ENCODE data around the gene SFR1.
A peak's percentile ranks its signal among the peaks of the same experiment; 100 is the strongest.

Gene SFR1

DNA sequence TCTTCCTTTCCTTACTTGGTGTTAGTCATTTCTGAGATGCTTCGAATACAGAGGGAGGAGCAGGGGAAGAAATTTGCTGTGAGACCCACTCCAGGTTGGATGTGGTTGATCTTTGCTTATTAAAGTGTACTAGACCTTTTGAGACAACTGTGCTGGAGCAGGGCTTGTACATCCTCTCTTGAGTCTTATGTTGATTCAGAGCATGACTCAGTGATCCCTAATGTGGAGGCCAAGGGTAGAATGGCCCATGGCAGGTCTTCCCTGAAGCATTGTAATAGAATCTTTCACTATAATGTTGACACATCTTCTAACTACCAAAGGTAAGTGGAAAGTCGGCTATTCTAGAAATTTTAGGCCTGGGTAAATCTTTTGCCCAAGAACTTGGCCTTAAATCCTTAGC is 17.0 kb upstream of the SFR1 start:
- DNase-seq (ENCODE audit: low spot score): no peak

GRCh38 chr10:104109908-104110662 is 11.9 kb upstream of the SFR1 start:
- DNase-seq (ENCODE audit: low spot score): no peak

GRCh38 chr10:104113376-104113956 is 8.5 kb upstream of the SFR1 start:
- no peak for DNase-seq (ENCODE audit: low spot score)

DNA sequence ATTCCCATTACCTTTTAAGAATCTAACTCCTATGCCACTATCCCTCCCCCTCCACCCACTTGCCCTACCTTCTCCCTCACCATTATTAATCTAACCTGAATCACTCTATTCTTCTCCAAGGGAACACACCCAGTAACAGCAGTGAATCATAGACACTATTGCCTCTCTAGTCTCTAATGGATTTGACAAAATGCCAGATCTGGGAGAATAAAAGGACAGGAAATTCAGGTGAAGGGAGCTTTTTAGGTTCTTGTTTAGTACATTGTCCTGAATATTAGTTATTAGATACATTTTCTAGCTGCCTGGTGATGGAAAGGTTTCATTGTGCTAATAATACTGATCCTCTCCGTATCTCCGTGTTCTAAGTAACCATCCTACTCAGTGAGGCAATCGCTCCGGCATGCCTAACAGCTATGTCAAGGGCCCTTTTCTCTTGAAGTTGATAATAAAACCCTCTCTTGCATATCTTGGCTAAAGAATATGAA is 4.1 kb upstream of the SFR1 start:
- no peak for DNase-seq (ENCODE audit: low spot score)

DNA sequence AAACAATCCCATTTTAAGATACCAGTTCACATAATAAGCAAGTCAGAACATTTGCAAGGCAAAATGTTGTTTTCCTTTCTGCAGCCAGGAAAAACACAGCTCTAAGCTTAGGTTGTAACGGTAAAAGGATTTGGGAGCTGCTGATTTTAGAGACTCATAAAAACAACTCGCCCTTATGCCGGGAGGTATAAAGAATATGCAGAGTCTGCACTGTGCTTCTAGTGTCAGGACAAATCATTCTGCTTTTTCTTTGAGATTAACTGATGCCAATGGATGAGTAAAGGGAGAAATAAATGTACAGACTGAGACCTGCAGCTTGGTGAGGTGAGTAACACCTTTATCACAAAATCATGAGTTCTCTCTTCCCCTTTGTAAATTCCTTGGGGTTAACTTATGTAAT is 2.0 kb upstream of the SFR1 start:
- no peak for DNase-seq (ENCODE audit: low spot score)

GRCh38 chr10:104120512-104120902 is 1.5 kb upstream of the SFR1 start:
- no peak for DNase-seq (ENCODE audit: low spot score)

- DNase-seq (ENCODE audit: low spot score): peak; percentile 79
Measured at GRCh38 chr10:104120903-104121484, 977 bp upstream of the SFR1 start.

DNA sequence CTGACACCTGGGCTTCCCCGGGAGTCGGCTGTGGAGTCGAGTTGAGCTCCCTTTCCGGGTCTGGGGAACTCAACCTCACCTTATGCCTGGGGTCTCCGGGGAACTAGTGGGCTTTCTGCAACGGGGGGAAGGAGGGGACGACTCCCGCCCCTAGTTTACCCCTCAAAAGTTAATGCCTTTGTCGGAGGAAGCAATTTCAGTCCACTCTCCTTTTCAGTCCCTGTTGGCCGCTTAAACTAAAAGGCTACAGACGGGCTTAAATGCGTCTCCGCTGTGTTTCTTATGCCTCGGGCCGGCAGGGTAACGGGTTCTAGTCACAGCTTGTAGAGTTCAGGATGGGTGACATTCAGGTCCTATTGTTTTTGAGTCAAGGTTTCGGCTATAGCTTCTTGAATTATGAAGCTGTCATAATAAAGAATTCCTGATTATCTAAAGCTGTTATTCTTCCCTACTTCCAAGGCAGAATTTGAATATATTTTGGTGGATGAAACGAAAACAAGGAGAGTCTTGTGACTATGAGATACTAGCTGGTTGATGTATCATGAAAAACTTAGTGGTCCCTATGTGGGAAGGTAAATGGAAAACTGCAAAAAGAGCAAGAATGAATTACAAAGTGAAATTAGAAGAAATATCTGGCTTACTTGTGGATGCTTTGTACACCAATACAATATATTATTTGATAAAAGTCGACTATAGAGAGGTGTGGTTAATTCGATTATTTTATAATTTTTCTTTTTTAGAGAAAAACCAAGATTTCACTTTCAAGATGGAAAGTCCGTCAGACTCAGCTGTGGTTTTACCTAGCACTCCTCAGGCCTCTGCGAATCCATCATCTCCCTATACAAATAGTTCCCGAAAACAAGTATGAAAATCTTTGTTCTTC is 495 bp downstream of the SFR1 start:
- peak; percentile 69 for DNase-seq (ENCODE audit: low spot score)

DNA sequence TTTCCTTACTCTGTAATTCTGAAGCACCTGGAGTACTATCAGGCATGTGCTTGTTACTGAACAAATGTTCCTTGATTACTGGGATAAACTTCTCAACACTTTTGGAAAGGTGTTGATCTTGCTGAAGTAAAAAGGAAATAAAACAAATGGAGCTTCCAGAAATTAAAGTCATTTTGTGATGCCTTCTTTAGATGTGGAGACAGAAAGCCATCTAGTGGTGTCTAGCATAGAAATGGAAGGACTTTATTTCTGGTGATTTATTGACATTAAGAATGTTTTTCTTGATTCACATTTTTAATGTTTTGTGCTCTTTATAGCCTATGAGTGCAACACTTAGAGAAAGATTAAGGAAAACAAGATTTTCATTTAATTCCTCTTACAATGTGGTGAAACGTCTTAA is 1.4 kb downstream of the SFR1 start:
- DNase-seq (ENCODE audit: low spot score): peak; percentile 40

DNA sequence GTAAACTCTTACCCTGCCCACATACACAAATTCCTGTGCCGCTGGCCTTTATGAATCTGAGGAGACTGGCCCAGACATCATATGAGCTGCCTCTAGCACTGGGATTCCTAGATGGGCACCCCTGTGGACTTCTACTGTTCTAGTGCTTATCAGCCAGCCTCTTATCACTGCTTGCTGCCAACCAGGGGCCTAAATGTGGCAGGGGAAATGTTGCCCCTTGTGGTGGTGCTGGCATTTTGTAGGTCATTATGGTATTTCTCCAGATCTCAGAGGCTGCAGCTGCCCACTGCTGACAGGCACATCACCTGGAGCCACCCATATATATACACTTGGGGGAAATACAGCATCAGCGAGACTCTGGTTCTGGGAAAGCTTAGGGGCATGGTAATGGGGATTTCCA is 5.4 kb downstream of the SFR1 start:
- no peak for DNase-seq (ENCODE audit: low spot score)

- no peak for DNase-seq (ENCODE audit: low spot score)
Measured at GRCh38 chr10:104128214-104128613, 6.2 kb downstream of the SFR1 start.

DNA sequence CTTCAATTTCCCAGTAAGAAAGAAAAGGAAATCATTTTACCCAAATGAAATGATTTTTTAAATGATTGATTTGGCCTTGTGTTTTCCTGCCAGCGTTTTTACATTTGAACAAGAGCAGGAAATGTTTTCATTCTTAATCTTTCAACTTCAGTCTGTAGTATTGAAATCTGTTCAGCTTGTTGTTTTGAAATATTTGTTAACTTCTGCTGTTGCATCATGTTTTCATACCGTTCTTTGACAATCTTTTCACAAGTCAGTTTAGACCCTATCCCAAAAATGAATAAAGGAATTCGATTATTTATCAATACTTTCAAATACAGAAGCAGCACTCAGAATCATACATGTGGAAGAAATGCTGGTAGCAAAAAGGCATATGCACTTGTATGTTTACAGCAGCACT is 8.1 kb downstream of the SFR1 start:
- no peak for DNase-seq (ENCODE audit: low spot score)

DNA sequence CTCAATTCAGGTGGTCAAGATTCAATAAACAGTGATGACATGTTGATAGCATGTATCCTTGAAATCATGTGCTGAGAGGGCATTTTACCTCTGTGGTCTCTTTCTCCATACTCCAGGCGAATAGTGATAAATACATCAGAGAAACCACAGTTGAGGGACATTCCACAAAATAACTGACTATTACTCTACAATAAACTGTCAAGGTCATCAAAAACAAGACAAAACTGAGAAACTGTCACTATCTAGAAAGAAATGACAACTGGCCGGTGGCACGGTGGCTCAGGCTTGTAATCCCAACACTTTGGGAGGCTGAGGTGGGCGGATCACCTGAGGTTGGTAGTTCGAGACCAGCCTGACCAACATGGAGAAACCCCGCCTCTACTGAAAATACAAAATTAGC is 16.2 kb downstream of the SFR1 start:
- DNase-seq (ENCODE audit: low spot score): no peak

- no peak for DNase-seq (ENCODE audit: low spot score)
Measured at GRCh38 chr10:104139221-104139620, 17.2 kb downstream of the SFR1 start.

DNA sequence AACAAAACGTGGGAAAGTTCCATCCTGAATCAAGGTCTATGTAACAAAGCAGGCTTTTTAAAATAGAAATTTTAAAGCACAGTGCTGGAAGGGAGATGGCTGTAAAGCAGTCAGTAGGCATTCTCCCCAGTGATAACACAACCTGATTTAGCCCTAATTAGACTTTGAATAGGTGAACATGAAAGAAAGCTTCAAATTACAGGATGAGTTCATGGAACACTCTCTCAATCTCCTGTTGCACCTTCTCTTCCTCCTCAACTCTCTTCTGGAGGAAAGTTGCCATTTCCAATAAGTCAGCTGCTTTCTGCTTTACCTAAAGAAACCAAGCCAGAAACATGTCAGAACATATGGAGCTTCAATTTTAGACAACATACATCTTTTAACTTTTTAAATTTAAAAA is 20.1 kb downstream of the SFR1 start:
- no peak for DNase-seq (ENCODE audit: low spot score)

DNA sequence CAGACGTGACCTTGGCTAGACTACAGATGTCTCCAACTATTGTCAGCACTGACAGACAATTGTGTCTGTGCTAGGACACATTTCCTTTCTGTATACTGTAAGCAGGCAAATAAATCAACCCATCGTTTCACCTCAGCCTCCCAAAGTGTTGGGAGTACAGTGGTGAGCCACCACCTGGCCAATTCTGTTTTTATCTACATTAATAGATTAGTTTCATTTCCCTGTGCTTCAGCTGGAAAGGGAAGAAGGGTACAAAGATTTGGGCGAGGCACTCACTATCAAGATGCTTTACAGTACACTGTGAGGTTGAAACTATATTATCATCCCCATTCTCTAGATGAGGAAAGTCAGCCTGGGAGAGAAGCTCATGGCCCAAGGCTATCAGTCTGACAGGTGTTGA is 21.9 kb downstream of the SFR1 start:
- DNase-seq (ENCODE audit: low spot score): no peak

GRCh38 chr10:104144931-104145330 is 23.0 kb downstream of the SFR1 start:
- DNase-seq (ENCODE audit: low spot score): no peak

DNA sequence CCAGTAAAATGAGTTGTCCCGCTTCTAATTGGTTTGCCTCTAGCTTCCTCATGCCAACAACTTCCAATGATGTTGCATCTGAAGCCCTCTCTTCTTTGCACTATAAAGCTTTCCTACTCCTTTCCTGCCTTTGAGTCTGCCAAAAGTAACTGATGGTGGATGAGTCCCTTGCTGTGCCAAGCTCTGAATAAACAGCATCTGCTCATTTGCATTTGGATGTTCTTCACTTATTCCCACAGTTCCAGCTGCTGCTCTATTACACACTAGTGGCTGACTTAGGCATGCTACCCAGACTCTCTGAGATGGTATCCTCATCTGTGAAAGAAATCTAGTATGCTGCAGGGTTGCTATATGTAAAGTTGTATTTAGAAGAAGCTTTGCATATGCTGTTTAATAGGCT is 24.9 kb downstream of the SFR1 start:
- DNase-seq (ENCODE audit: low spot score): peak; percentile 6

GRCh38 chr10:104150139-104150538 is 28.2 kb downstream of the SFR1 start:
- DNase-seq (ENCODE audit: low spot score): no peak

GRCh38 chr10:104151737-104152136 is 29.8 kb downstream of the SFR1 start:
- DNase-seq (ENCODE audit: low spot score): no peak

GRCh38 chr10:104155591-104155990 is 33.6 kb downstream of the SFR1 start:
- no peak for DNase-seq (ENCODE audit: low spot score)

- DNase-seq (ENCODE audit: low spot score): no peak
Measured at GRCh38 chr10:104170610-104171254, 48.8 kb downstream of the SFR1 start.

Data from cerebellar cortex (tissue), 1 donor.